ENCODE measurements around the gene B9D1.

The B9D1 gene

DNA sequence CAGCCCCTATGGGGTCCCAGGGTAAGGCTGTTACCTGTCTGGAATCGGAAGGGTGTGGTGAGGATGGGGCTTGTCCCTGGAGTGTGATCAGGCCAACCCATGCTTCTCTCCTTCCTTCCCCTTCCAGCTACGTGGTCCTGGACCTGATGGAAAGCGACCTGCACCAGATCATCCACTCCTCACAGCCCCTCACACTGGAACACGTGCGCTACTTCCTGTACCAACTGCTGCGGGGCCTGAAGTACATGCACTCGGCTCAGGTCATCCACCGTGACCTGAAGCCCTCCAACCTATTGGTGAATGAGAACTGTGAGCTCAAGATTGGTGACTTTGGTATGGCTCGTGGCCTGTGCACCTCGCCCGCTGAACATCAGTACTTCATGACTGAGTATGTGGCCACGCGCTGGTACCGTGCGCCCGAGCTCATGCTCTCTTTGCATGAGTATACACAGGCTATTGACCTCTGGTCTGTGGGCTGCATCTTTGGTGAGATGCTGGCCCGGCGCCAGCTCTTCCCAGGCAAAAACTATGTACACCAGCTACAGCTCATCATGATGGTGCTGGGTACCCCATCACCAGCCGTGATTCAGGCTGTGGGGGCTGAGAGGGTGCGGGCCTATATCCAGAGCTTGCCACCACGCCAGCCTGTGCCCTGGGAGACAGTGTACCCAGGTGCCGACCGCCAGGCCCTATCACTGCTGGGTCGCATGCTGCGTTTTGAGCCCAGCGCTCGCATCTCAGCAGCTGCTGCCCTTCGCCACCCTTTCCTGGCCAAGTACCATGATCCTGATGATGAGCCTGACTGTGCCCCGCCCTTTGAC, 18.2 kb upstream of the B9D1 start:
- no peak overlapping the region for H3K4me3 ChIP-seq (ENCODE audit: low read depth, low read length)
- peaks cover 3% of the 10 kb centered on the region; the same call in 1 of the 2 replicates for H3K4me1 ChIP-seq (ENCODE audit: control insufficient read depth, insufficient read depth, low read length)
- H3K36me3 ChIP-seq (ENCODE audit: control insufficient read depth, insufficient read depth, low read length), result peaks cover 63% of the 10 kb centered on the region

GRCh38 chr17:19379361-19380065, 17.0 kb upstream of the B9D1 start:
- peak overlapping the region; percentile 78 for H3K4me3 ChIP-seq (ENCODE audit: low read depth, low read length)
- H3K9me3 ChIP-seq (ENCODE audit: control insufficient read depth, insufficient read depth, low read length), result no peaks in the 10 kb centered on the region
- H3K36me3 ChIP-seq (ENCODE audit: control insufficient read depth, insufficient read depth, low read length), result peaks cover 52% of the 10 kb centered on the region
- H3K9ac ChIP-seq (ENCODE audit: low read depth, low read length), result no peak overlapping the region
- H3K27me3 ChIP-seq (ENCODE audit: control insufficient read depth, insufficient read depth, low read length), result no peaks in the 10 kb centered on the region
- no peak overlapping the region for H3K27ac ChIP-seq (ENCODE audit: low read depth, low read length)
- H3K4me1 ChIP-seq (ENCODE audit: control insufficient read depth, insufficient read depth, low read length), result peaks cover 3% of the 10 kb centered on the region; the same call in 1 of the 2 replicates

More for the DNA sequence above, 18.2 kb upstream of the B9D1 start:
- Histone ChIP-seq H3K9me3 (ENCODE audit: control insufficient read depth, insufficient read depth, low read length) (no peaks in the 10 kb centered on the region), H3K27me3 (ENCODE audit: control insufficient read depth, insufficient read depth, low read length) (no peaks in the 10 kb centered on the region), H3K27ac (ENCODE audit: low read depth, low read length) (no peak overlapping the region), H3K9ac (ENCODE audit: low read depth, low read length) (no peak overlapping the region)

- H3K27ac ChIP-seq (ENCODE audit: low read depth, low read length), result peak within 1 kb of the TSS; percentile 97
- peaks cover 3% of the 10 kb centered on the region; the same call in 1 of the 2 replicates for H3K4me1 ChIP-seq (ENCODE audit: control insufficient read depth, insufficient read depth, low read length)
- H3K27me3 ChIP-seq (ENCODE audit: control insufficient read depth, insufficient read depth, low read length), result no peaks in the 10 kb centered on the region
- H3K36me3 ChIP-seq (ENCODE audit: control insufficient read depth, insufficient read depth, low read length), result peaks cover 43% of the 10 kb centered on the region
- peak within 1 kb of the TSS; percentile 78 for H3K4me3 ChIP-seq (ENCODE audit: low read depth, low read length)
- no peaks in the 10 kb centered on the region for H3K9me3 ChIP-seq (ENCODE audit: control insufficient read depth, insufficient read depth, low read length)
- peak within 1 kb of the TSS; percentile 68 for H3K9ac ChIP-seq (ENCODE audit: low read depth, low read length)
Measured at GRCh38 chr17:19378416-19379360, 16.2 kb upstream of the B9D1 start, which contains the start of gene MAPK7. Gene MAPK7 (plus strand): TSS chr17:19378498. CDS start chr17:19378901, 403 bp downstream.

- Histone ChIP-seq H3K36me3 (ENCODE audit: control insufficient read depth, insufficient read depth, low read length) (peaks cover 34% of the 10 kb centered on the region), H3K4me3 (ENCODE audit: low read depth, low read length) (peak overlapping the region; percentile 78), H3K27ac (ENCODE audit: low read depth, low read length) (peak overlapping the region; percentile 97), H3K9ac (ENCODE audit: low read depth, low read length) (peak overlapping the region; percentile 66), H3K9me3 (ENCODE audit: control insufficient read depth, insufficient read depth, low read length) (no peaks in the 10 kb centered on the region), H3K27me3 (ENCODE audit: control insufficient read depth, insufficient read depth, low read length) (no peaks in the 10 kb centered on the region), H3K4me1 (ENCODE audit: control insufficient read depth, insufficient read depth, low read length) (peaks cover 3% of the 10 kb centered on the region; the same call in 1 of the 2 replicates)
Measured at GRCh38 chr17:19377602-19378415, 15.3 kb upstream of the B9D1 start.

DNA sequence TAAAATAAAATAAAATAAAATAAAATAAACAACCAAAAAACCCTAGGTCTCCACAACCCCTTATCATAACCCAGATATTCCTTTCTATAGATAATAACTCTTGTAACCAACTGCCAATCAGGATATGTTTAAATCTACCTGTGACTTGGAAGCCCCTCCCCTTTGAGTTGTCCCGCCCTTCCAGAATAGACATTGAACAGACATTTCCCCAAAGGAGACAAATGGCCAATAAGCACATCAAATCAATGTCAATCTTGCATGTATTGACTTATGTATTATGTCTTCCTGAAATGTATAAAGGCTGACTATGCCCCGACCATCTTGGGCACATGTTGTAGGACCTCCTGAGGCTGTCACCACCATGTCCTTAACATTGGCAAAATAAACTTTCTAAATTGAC, 14.3 kb upstream of the B9D1 start:
- Histone ChIP-seq H3K27ac (ENCODE audit: low read depth, low read length) (peak overlapping the region; percentile 97), H3K36me3 (ENCODE audit: control insufficient read depth, insufficient read depth, low read length) (peaks cover 26% of the 10 kb centered on the region), H3K4me1 (ENCODE audit: control insufficient read depth, insufficient read depth, low read length) (peaks cover 3% of the 10 kb centered on the region; the same call in 1 of the 2 replicates), H3K9me3 (ENCODE audit: control insufficient read depth, insufficient read depth, low read length) (no peaks in the 10 kb centered on the region), H3K9ac (ENCODE audit: low read depth, low read length) (no peak overlapping the region), H3K27me3 (ENCODE audit: control insufficient read depth, insufficient read depth, low read length) (no peaks in the 10 kb centered on the region), H3K4me3 (ENCODE audit: low read depth, low read length) (peak overlapping the region; percentile 78)

DNA sequence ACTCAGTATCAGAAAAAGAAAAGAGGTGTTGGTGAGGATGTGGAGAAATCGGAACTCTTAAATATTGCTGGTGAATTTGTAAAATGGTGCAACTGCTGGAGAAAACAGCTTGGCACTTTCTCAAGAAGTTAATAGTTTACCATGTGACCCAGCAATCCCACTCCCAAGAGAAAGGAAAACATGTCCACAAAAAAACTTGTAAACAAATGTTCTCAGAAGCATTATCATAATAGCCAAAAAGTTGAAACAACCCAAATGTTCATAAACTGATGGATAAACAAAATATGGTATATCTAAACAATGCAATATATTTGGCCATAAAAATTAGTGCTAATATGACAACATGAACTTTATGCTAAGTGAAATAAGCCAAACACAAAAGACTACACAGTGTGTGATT, 13.2 kb upstream of the B9D1 start:
- Histone ChIP-seq H3K27ac (ENCODE audit: low read depth, low read length) (no peak overlapping the region), H3K4me1 (ENCODE audit: control insufficient read depth, insufficient read depth, low read length) (peaks cover 3% of the 10 kb centered on the region; the same call in 1 of the 2 replicates), H3K9me3 (ENCODE audit: control insufficient read depth, insufficient read depth, low read length) (no peaks in the 10 kb centered on the region), H3K9ac (ENCODE audit: low read depth, low read length) (no peak overlapping the region), H3K27me3 (ENCODE audit: control insufficient read depth, insufficient read depth, low read length) (no peaks in the 10 kb centered on the region), H3K4me3 (ENCODE audit: low read depth, low read length) (no peak overlapping the region), H3K36me3 (ENCODE audit: control insufficient read depth, insufficient read depth, low read length) (peaks cover 15% of the 10 kb centered on the region)

DNA sequence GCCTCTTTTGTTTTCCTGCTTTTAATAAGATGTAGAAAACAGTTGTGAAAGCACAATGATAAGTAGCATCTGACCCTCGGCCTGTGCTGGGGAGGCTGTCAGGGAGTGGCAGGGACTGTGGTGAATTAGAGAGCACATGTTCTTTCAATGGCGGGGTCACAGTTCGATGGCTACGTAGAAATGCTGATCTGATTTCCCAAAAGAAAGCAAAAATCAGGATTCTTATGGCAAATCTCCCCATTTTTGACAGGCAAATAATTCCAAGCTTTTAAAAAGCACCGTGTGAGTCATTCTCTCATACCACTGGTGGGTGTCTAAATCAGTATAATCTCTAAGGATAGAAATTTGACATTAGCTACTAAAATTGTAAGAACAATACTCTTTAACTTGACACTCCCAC, 11.6 kb upstream of the B9D1 start:
- Histone ChIP-seq H3K27ac (ENCODE audit: low read depth, low read length) (no peak overlapping the region), H3K9ac (ENCODE audit: low read depth, low read length) (no peak overlapping the region), H3K27me3 (ENCODE audit: control insufficient read depth, insufficient read depth, low read length) (no peaks in the 10 kb centered on the region), H3K4me1 (ENCODE audit: control insufficient read depth, insufficient read depth, low read length) (peaks cover 3% of the 10 kb centered on the region; the same call in 1 of the 2 replicates), H3K36me3 (ENCODE audit: control insufficient read depth, insufficient read depth, low read length) (no peaks in the 10 kb centered on the region), H3K4me3 (ENCODE audit: low read depth, low read length) (no peak overlapping the region), H3K9me3 (ENCODE audit: control insufficient read depth, insufficient read depth, low read length) (no peaks in the 10 kb centered on the region)

- Histone ChIP-seq H3K27me3 (ENCODE audit: control insufficient read depth, insufficient read depth, low read length) (no peaks in the 10 kb centered on the region), H3K36me3 (ENCODE audit: control insufficient read depth, insufficient read depth, low read length) (no peaks in the 10 kb centered on the region), H3K9ac (ENCODE audit: low read depth, low read length) (no peak overlapping the region), H3K4me3 (ENCODE audit: low read depth, low read length) (no peak overlapping the region), H3K9me3 (ENCODE audit: control insufficient read depth, insufficient read depth, low read length) (no peaks in the 10 kb centered on the region), H3K27ac (ENCODE audit: low read depth, low read length) (no peak overlapping the region), H3K4me1 (ENCODE audit: control insufficient read depth, insufficient read depth, low read length) (peaks cover 3% of the 10 kb centered on the region; the same call in 1 of the 2 replicates)
Measured at GRCh38 chr17:19372866-19373504, 10.5 kb upstream of the B9D1 start.

GRCh38 chr17:19372439-19372838, 9.9 kb upstream of the B9D1 start:
- no peak overlapping the region for H3K27ac ChIP-seq (ENCODE audit: low read depth, low read length)
- H3K4me1 ChIP-seq (ENCODE audit: control insufficient read depth, insufficient read depth, low read length), result peaks cover 3% of the 10 kb centered on the region; the same call in 1 of the 2 replicates
- H3K27me3 ChIP-seq (ENCODE audit: control insufficient read depth, insufficient read depth, low read length), result no peaks in the 10 kb centered on the region
- no peak overlapping the region for H3K9ac ChIP-seq (ENCODE audit: low read depth, low read length)
- no peak overlapping the region for H3K4me3 ChIP-seq (ENCODE audit: low read depth, low read length)
- no peaks in the 10 kb centered on the region for H3K36me3 ChIP-seq (ENCODE audit: control insufficient read depth, insufficient read depth, low read length)
- H3K9me3 ChIP-seq (ENCODE audit: control insufficient read depth, insufficient read depth, low read length), result no peaks in the 10 kb centered on the region

Measured in HUES48 (cell line).